GM19025 (cell line): ENCODE data around the gene IFNA21.
"Not testable (repeated sequence)": the region's sequence is repeated elsewhere in the genome, so short reads cannot be mapped to it uniquely, and the experiment has no call there.

ENCODE experiments used
- ATAC-seq: cut with Tn5 transposase; IDR thresholded peaks from one replicate; pipeline ENCODE4 v1.9.1; 2021; ENCODE audit warnings: mild to moderate bottlenecking, low read depth, moderate library complexity; ENCODE audit not compliant: unreplicated experiment

Gene IFNA21

DNA sequence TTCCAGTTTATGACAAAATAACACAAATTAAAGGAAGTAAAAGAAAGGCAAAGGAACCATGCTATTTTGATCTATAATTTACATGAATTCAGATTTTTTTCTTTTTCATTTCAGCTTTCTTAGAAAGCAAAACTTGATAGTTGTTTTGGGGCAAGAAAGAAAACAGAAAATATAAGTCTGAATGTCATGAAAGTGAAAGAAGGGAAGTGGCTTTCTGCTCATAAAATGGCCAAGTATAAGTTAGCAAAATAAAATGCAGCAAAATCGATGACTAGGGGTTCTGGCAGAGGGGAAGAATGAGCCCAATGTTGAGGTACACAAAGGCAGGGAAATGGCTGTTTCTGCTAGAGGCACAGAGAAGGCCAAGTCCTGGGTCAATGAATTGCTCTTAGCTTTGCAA, 21.9 kb downstream of the IFNA21 start:
- ATAC-seq: no peak

GRCh38 chr9:21141427-21141882, 25.0 kb downstream of the IFNA21 start, which contains the start of gene IFNW1:
IFNW1 (minus strand) TSS chr9:21141832; CDS start chr9:21141570, 262 bp downstream.
- peak; percentile 65 for ATAC-seq

- ATAC-seq: no peak
These were observed 29.4 kb downstream of the IFNA21 start for GRCh38 chr9:21137020-21137419.

DNA sequence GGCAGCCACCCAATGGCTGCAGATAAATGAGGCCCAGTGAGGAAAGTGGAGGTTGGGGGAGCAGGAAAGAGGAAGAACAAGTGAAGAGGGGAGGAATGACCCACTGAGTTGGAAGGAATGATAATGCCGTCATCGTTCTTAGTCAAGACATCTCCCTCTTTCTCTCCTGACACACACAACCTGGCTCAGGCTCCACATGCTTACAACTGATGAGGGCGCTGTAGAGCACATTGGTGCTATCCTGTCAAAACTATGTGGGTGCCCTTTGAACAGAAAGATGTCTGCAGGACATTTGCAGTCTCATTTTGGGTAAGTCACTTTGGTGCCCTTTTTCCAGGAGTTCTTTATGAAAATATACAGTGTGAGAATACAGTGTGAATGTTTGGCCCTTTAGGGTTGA, 30.7 kb downstream of the IFNA21 start:
- ATAC-seq: no peak

GRCh38 chr9:21128186-21128585, 38.3 kb downstream of the IFNA21 start:
- ATAC-seq: not testable (repeated sequence)

- ATAC-seq: peak; percentile 44
These were observed 44.7 kb downstream of the IFNA21 start for GRCh38 chr9:21121595-21122251.

- no peak for ATAC-seq
These were observed 45.4 kb downstream of the IFNA21 start for GRCh38 chr9:21121079-21121478.

GRCh38 chr9:21119093-21119770, 47.2 kb downstream of the IFNA21 start:
- ATAC-seq: no peak
